Dermis microvascular lymphatic vessel endothelial cell (primary cell): ENCODE data around the gene KMT2B. TPM values are rescaled to one million over a fixed set of nuclear protein-coding genes. Genes with fewer than 3 reads are reported as not detected.

Experiments used
- DNase-seq, 2 donors: peaks; one replicate each; pipeline versions ENCODE4 v3.0.0 to v3.0.0-alpha.2; 2010; ENCODE audit warnings: low read depth in 2 of 2
- total RNA-seq: library from RNA; depleted of rRNA; stranded (reverse); fragments of >200 nt; gene quantifications from 2 replicates; pipeline ENCODE4 v1.2.1, GENCODE V29; 2014

Gene KMT2B
- total RNA-seq, 1 donor from 2014 or later: 2.3 TPM

GRCh38 chr19:35727053-35727955 lies 9.5 kb downstream of the KMT2B start:
- DNase-seq: no peak

DNA sequence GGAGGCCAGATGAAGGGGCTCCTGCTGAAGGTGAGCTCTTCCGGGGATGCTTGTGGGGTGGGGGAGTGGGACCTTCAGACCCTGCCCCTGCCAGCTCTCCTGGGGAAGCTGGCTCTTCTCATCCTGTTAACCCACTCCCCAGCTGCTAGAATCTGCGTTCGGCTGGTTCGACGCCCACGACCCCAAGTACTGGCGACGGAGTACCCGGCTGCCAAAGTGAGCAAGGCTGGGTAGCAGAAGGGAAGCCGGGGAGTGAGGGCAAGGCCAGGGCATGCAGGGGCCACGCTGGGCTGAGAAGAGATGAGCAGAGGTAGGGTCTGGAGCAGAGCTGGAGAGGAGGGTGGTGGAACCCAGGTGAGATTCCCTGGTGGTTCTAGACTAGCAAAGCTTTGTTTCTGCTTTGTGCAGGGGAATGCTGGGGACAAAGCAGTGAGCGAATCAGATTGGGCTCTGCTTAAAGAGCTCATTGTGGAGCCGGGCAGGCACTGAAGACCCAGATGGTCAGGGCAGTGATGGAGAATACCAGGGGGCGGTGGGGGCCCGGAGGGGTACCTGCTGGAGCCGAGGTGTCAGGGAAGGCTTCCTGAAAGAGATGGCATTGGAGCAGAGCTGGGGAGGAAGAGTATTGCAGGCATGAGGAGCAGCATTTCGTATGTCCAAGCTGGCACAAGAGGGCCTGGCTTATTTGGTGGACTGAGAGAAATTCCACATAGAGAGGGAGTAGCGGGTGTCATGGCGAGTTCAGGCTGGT lies 10.3 kb downstream of the KMT2B start:
- DNase-seq: no peak

- no peak for DNase-seq
These were observed 11.2 kb downstream of the KMT2B start for GRCh38 chr19:35729021-35729420.

GRCh38 chr19:35729763-35730162 lies 12.0 kb downstream of the KMT2B start:
- no peak for DNase-seq

DNA sequence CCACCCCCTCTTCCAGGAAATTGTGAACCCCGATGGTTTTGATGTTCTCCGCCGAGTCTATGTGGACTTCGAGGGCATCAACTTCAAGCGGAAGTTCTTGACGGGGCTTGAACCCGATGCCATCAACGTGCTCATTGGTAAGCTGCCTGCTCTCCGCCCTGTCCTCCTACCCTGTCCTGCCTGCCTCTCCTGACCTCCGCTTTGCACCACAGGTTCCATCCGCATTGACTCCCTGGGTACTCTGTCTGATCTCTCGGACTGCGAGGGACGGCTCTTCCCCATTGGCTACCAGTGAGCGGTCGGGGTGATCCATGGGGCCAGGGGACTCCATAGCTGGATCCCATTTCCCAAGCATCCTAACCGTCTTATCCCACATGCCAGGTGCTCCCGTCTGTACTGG lies 12.5 kb downstream of the KMT2B start:
- no peak for DNase-seq

DNA sequence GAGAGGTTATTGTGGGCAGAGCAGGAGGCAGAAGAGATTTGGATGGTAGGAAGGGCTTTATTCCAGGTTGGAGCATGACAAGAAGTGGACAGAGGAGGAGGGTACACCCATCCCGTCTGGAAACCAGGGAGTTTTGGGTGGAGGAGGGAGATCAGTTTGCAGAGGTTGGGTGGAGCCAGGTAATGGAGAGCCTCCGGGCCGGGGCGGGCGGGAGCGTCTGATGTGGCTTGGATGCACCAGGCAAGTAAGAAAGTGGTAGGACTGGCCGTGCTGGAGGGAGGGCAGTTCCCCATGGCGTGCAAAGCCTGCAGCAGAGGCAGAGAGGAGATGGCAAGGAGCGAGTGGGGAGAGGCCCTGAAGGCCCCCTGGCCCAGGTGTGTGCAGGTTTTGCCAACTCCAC lies 13.6 kb downstream of the KMT2B start:
- DNase-seq: no peak

DNA sequence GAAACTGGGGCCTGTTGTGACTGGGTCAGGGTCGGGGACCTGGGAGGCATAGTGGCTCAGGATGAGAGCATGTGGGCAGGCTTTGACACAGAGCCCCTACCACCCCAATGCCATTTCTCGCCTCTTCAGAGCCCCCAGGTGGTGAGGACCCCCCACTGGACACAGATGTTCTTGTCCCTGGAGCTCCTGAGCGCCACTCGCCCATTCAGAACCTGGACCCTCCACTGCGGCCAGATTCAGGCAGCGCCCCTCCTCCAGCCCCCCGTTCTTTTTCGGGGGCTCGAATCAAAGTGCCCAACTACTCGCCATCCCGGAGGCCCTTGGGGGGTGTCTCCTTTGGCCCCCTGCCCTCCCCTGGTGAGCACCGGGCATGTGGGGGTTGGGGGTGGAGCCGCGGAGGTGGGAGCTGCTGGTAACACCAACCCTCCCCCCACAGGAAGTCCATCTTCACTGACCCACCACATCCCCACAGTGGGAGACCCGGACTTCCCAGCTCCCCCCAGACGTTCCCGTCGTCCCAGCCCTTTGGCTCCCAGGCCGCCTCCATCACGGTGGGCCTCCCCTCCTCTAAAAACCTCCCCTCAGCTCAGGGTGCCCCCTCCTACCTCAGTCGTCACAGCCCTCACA lies 14.1 kb downstream of the KMT2B start:
- no peak for DNase-seq

- no peak for DNase-seq
These were observed 14.9 kb downstream of the KMT2B start for GRCh38 chr19:35732540-35733179.

DNA sequence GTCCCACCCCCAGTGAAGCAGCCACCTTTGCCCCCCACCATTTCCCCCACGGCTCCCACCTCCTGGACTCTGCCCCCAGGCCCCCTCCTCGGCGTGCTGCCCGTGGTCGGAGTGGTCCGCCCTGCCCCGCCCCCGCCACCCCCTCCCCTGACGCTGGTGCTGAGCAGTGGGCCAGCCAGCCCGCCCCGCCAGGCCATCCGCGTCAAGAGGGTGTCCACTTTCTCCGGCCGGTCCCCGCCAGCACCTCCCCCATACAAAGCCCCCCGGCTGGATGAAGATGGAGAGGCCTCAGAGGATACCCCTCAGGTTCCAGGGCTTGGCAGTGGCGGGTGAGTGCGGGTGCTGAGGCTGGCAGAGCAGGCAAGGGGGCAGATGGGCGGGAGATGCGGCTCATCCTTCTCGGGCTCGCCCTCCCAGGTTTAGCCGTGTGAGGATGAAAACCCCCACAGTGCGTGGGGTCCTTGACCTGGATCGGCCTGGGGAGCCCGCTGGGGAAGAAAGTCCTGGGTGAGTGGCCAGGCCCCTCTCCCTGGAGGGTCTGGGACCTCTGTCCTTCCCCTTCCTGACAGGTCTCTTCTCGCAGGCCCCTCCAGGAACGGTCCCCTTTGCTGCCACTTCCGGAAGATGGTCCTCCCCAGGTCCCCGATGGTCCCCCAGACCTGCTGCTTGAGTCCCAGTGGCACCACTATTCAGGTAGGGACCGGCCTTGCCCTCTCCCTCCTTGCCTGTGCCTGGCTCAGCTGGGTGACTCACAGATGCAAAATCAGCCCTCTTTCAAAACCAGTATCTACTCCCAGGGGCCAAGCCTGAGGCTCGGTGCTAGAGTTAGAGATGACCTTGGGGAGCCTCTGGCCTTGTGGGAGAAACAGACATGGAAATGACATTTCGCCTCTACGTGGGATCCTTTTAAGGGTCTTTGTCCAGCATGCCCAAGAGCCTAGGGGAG lies 15.7 kb downstream of the KMT2B start:
- no peak for DNase-seq

DNA sequence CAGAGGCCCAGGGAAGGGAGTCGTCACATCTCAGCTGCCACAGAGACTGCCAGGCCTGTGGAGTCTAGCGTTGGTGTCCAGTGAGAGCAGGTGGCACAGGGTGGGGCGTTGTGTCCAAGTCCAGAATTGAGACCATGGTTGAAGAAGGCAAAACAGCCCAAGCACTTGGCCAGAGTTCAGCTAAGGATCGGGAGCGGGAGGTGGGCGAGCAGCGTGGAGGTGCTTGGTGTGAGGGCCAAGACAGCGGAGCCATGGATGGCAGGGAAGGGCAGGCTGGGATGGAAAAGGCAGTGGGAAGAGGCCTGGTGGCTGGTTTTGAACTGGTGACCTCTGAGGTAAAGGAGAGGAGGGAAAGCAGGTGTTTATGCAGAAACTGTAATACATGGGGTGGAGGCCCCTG lies 16.5 kb downstream of the KMT2B start:
- no peak for DNase-seq

DNA sequence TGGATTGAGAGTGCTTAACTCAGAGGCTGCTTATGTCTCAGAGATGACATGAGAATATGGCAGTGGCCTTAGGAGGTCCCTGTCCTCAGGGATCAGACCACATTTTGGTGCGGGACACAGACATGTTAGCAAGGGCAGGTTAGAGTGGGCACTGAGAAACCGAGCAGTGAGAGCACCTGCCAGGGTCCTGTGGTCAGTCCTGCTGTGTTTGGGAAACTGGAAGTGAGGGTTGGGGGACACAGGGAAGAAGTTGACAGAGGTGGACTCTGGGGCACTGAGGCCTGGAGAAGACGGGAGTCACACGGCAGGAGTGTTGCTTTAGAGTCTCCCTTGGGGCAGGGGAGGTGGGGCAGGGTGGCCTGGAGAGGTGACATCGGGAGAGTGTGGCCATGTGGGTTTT lies 17.1 kb downstream of the KMT2B start:
- DNase-seq: no peak

GRCh38 chr19:35736913-35737886 lies 19.4 kb downstream of the KMT2B start:
- no peak for DNase-seq

GRCh38 chr19:35738021-35738886 lies 20.5 kb downstream of the KMT2B start:
- no peak for DNase-seq

GRCh38 chr19:35738887-35739229 lies 21.1 kb downstream of the KMT2B start:
- no peak for DNase-seq

- DNase-seq: no peak
These were observed 21.7 kb downstream of the KMT2B start for GRCh38 chr19:35739275-35740107.

- no peak for DNase-seq
These were observed 22.3 kb downstream of the KMT2B start for GRCh38 chr19:35740108-35740422.

- peak; percentile 92 to 97 for DNase-seq
These were observed 22.8 kb downstream of the KMT2B start for GRCh38 chr19:35740423-35741202.
